ENCODE data around the gene SYNRG. TPM values are rescaled to one million over a fixed set of nuclear protein-coding genes. Genes with fewer than 3 reads are reported as not detected.

Gene SYNRG
- total and polyA plus RNA-seq, 8 donors: 37.1 to 48.4 (median 42.1) TPM

GRCh38 chr17:37546302-37546701 is 62.9 kb downstream of the SYNRG start:
- no peak for TF ChIP-seq CTCF (IDR thresholded peaks at IDR 0.05)

GRCh38 chr17:37545486-37545885 is 63.7 kb downstream of the SYNRG start:
- no peaks in the 10 kb centered on the region for H3K9me3 ChIP-seq
- H3K36me3 ChIP-seq: peaks cover 0 to 46% of the 10 kb centered on the region in 2 donors
- no peak for TF ChIP-seq CTCF (IDR thresholded peaks at IDR 0.05)
- no peaks in the 10 kb centered on the region for H3K27me3 ChIP-seq
- no peak for DNase-seq
- intact Hi-C loops (cut with DNase I): no loop called here
- no peak for ATAC-seq
- H3K27ac ChIP-seq: no peak overlapping the region
- peaks cover 0 to 8% of the 10 kb centered on the region in 2 donors for H3K4me1 ChIP-seq
- H3K4me3 ChIP-seq: no peak overlapping the region

More at GRCh38 chr17:37546302-37546701, 62.9 kb downstream of the SYNRG start:
- peaks cover 0 to 8% of the 10 kb centered on the region in 2 donors for H3K4me1 ChIP-seq
- H3K27me3 ChIP-seq: no peaks in the 10 kb centered on the region
- peak in 2 of 4 donors; percentile 5 to 16 for DNase-seq
- intact Hi-C loops (cut with DNase I): no loop called here
- H3K9me3 ChIP-seq: no peaks in the 10 kb centered on the region
- H3K36me3 ChIP-seq: peaks cover 0 to 38% of the 10 kb centered on the region in 2 donors
- no peak overlapping the region for H3K27ac ChIP-seq
- H3K4me3 ChIP-seq: no peak overlapping the region
- ATAC-seq: no peak

GRCh38 chr17:37543637-37544052 is 65.6 kb downstream of the SYNRG start:
- H3K4me3 ChIP-seq: no peak overlapping the region
- intact Hi-C loops (cut with DNase I): no loop called here
- peaks cover 0 to 8% of the 10 kb centered on the region in 2 donors for H3K4me1 ChIP-seq
- ATAC-seq (no peak), DNase-seq (no peak)
- no peaks in the 10 kb centered on the region for H3K27me3 ChIP-seq
- H3K9me3 ChIP-seq: no peaks in the 10 kb centered on the region
- TF ChIP-seq CTCF (IDR thresholded peaks at IDR 0.05): no peak
- peaks cover 4 to 64% of the 10 kb centered on the region in 2 donors for H3K36me3 ChIP-seq
- H3K27ac ChIP-seq: no peak overlapping the region

GRCh38 chr17:37541880-37542660 is 67.1 kb downstream of the SYNRG start:
- H3K27me3 ChIP-seq: no peaks in the 10 kb centered on the region
- H3K36me3 ChIP-seq: peaks cover 7 to 69% of the 10 kb centered on the region in 2 donors
- H3K27ac ChIP-seq: no peak overlapping the region
- peaks cover 0 to 8% of the 10 kb centered on the region in 2 donors for H3K4me1 ChIP-seq
- no peak for ATAC-seq
- H3K4me3 ChIP-seq: no peak overlapping the region
- intact Hi-C loops (cut with DNase I): no loop called here
- no peak for TF ChIP-seq CTCF (IDR thresholded peaks at IDR 0.05)
- peak in 1 of 4 donors; percentile 26 for DNase-seq
- no peaks in the 10 kb centered on the region for H3K9me3 ChIP-seq

GRCh38 chr17:37538981-37539659 is 70.1 kb downstream of the SYNRG start:
- intact Hi-C loops (cut with DNase I): no loop called here
- no peak overlapping the region for H3K4me3 ChIP-seq
- no peak for TF ChIP-seq CTCF (IDR thresholded peaks at IDR 0.05)
- H3K9me3 ChIP-seq: no peaks in the 10 kb centered on the region
- H3K27ac ChIP-seq: no peak overlapping the region
- no peak for DNase-seq
- H3K27me3 ChIP-seq: no peaks in the 10 kb centered on the region
- no peaks in the 10 kb centered on the region for H3K4me1 ChIP-seq
- no peak for ATAC-seq
- peaks cover 7 to 90% of the 10 kb centered on the region in 2 donors for H3K36me3 ChIP-seq

Data from left lung (tissue), 10 donors.